ENCODE results near the gene CD247.

Gene CD247

GRCh38 chr1:167455786-167456446 is 62.4 kb downstream of the CD247 start:
- DNase-seq: no peak

DNA sequence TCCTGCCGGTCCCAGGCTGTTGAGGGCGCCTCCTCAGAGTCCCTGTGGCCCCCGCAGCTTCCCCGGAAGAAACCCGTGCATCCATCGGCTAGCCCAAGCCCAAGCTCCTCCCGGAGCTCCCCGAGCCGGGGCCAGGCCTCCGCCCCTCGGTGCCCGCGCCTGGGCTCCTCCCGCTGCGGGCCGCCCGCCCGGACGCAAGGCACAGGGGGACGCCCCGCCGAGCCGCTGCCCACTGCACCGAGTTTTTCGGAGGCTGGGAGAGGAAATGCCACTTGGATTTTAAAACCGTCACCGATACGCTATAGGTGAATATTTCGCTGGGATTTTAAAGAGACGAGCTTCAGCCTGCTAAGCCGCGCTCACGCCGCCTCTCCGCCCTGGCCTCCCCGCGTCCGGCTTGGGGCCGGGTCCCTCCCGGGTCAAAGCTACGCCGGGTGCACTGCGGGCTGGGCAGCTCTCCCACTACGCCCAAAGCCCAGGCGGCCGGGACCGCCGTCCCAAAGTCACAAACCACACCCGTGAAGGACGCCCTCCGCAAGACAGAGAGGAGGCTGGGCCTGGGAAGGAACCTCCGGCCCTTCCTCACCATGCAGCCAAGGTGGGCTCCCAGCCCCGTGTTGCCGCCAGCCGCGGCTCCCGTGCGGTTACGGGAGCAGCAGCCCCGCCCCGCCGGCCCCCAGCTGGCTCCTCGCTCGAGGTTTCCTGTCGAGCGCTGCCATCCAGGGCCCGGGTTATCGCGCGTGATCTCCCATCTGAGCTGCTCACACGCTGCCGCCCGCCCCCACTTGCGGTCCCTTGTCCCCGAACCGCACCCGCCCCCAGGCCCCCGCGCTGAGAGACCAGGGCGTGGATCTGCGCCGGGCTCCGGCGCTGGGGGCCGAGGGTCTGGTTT is 63.2 kb downstream of the CD247 start:
- DNase-seq: no peak

DNA sequence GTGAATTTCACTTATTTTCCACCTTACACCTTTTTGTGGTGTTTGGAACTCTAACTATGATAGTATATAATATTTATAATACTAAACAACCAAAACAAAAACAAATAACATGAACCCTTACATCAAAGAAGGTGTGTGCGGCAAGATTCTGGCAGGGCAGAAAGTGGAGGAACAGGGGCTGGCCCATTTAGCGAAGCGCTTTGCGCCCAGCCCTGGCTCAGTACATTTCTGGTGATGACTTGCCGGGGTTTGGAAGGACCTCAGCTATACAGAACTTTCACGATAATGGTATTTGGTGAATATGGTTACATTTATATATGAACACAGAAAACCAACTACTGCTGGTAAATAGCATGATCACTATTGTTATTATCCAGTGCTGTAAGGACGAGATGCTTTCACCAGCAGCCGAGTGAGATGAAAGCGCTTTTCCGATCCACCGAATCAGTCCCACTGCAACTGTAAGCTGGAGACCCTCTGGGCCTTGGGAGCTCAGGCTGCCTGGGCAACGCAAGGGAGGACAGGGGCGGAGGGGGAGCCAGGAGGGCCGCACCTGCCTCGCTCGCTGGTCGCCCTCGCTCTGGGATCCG is 63.9 kb downstream of the CD247 start:
- DNase-seq: no peak

DNA sequence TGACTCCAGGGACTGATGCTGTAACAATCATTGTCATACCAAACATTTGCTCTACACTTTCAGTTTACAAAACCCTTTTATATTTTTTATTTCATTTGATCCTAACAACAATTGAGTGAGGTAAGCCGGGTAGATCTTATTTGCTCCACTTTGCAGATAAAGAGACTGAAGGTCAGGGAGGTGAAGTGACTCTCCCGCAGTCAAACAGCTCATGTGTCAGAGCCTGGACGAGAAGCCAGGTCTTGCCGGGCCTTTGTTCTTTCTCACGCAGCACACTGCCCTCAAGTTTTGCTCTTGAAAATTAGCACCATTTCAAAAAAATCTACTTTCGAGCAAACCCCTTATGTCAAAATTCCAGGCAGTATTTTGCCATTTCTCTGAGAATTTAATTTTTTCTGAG is 65.2 kb downstream of the CD247 start:
- no peak for DNase-seq

- no peak for DNase-seq
These were observed 65.8 kb downstream of the CD247 start for GRCh38 chr1:167452483-167452882.

DNA sequence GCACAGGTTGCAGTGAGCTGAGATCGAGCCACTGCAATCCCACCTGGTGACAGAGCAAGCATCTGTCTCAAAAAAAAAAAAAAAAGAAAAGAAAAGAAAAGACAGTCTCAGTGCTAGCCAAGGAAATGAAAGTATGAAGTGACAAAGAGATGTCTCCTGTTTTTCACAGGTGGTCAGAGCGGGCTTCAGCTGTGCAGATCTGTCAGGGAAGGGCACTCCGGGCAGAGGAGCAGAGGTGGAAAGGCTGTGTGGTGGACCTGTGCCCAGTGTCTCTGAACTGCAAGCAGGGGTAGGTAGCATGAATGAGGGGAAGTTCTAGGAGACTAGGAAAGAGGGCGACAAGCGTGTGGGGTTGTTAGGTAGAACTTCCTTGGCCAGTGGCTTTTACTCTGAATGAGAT is 67.5 kb downstream of the CD247 start:
- DNase-seq: no peak

DNA sequence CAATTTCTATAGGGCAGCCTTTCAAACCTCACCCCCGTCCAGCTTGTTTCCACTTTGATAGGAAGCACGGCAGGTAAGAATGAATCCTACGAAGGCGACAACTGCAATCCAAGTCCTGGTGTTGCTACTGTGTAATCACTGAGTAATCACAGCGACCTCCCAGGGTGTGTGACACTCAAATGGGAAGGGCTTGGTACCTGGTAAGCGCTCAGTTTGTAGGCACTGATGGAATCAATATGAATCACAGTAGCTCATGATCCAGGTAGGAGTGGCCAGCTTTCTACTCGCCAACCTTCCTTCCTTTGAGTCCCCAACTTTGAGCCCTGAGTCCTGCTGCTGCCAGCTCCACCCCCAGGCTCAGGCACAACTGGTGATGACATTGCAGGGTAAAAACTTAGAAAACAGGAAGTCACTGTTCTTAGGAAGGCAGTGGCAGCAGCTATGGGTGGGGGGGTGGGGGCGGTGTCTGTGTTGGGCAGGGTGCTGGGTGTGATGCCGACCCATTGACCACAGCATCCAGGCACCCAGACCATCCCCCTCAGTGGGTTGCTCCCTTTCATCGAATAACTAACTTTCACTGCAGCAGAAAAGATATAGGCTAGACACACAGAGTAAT is 70.7 kb downstream of the CD247 start:
- no peak for DNase-seq

GRCh38 chr1:167446966-167447365 is 71.4 kb downstream of the CD247 start:
- DNase-seq: no peak

- no peak for DNase-seq
These were observed 74.6 kb downstream of the CD247 start for GRCh38 chr1:167443757-167444156.

DNA sequence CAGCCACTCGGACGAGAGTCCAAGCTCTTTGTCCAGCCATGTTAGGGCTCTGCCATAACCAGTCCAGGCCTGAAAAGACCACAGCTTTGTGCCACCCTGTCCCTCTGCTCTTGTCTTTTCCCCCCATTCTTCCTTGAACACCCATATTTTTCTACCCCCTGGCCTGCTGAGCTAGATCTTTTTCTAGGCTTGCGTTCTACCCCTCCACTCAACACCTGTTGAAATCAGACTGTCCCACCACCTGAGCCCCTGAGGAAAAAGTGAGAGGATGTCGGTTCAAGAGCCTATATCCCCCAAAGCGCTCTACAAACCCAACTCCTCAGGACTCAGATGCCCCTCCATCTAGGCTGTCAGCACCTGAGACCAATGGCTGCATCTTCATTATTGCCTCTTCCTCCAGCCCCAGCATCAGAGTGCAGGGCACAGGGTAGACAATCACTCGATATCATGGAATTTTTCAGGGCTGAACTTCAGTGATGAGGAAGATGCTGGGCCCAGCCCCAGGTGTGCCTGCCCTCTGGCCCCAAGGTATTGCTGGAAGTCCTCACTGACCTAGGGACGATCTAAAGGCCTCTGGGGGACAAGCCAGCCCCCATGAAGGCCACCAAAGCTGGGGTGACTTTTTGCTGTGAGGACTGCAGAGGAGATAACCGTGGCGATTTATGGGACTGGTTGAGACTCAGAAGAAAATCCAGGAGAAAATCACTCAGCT is 75.3 kb downstream of the CD247 start:
- DNase-seq: no peak

DNA sequence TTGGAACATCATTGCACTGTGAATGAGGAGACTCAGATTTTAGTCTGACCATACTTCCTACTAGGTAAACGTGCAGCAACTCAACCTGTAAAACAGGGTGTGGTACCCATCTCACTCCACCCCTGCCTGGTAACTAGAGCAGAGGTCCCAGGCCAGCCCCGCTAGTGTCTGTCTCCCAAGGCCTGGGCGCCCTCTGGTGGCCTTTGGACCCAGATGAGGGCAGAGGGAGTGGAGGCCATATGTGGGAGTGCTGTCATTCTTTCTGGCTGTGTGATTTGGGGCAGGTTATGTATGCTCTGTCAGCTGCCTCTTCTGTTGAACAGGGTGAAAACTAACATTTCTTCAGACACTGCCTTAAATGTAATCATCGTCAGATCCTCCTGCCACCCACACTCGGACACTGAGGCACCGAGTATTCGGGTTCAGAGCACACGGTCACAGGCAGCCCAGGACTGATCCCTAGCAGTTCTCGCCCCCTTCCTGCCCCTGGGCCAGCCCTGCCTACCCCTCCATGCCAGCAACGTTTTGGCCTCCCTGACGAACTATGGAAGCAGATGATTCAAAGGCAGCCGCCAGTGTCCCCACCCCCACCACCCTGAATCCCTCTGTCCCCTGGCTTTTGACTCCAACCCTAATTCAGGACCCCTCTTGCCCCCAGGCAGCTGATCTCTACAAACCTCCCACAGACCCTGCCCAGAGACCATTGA is 76.0 kb downstream of the CD247 start:
- DNase-seq: no peak

DNA sequence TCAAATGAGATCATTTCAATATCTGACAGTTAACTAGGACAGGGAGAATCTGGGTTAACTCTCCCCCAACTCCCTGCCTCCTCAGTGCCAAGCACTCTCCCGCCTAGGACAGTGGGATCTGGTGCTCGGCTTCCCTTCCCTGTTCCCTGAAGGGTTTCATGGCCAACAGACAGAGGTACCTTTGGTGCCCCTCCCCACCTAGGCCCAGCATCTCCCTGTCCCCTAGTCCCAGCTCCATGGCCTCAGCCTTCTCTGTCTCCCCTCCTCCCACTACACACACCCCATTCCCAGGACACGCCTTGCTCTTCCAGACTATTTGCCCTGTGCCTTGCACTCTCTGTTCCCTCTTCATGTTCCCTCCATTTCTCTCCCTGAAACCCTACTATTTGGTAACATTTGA is 77.1 kb downstream of the CD247 start:
- no peak for DNase-seq

- DNase-seq: no peak
These were observed 77.6 kb downstream of the CD247 start for GRCh38 chr1:167440776-167441175.

DNA sequence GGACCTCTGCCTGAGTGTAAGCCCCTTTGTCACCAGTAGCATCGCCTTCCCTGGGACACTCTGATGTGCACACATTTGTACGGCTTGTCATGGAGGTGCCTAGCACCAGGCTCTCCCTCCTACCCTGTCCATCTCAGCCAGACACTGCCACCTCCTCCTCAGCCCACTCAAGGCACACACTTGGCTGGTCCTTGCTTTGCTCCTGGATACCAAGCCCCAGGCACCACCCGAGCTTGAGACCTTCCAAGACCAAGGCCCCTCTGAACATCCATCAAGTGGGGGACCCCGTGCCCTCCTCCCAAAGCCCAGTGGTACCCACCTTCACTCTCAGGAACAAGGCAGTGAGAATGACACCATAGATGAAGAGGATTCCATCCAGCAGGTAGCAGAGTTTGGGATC is 78.0 kb downstream of the CD247 start:
- DNase-seq: no peak

GRCh38 chr1:167439301-167439988 is 78.9 kb downstream of the CD247 start:
- DNase-seq: no peak

- DNase-seq: no peak
These were observed 79.9 kb downstream of the CD247 start for GRCh38 chr1:167438171-167439138.

GRCh38 chr1:167435484-167435883 is 82.8 kb downstream of the CD247 start:
- no peak for DNase-seq

DNA sequence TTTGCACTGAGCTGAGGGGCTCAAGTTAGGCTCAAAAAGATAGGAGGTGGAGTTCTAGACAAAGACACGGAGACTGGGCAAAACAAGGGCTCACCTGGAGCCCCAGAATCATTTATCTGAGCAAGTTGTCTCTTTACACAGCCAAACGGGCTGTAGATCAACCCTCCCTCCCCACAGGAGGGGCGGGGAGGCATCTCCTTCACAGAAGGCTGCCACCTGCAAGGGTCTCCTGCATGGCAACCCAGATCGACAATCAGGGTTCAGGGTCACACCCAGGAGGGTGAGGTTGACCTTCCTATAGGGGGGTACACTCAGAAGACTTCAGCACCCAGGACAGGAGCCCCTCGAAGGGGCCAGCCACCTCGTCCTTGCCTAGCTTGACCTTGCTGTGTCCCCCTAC is 84.0 kb downstream of the CD247 start:
- DNase-seq: no peak

- DNase-seq: no peak
These were observed 84.4 kb downstream of the CD247 start for GRCh38 chr1:167433884-167434283.

GRCh38 chr1:167432780-167433179 is 85.5 kb downstream of the CD247 start:
- DNase-seq: no peak
